GM12864 (cell line): ENCODE results near the gene S1PR1.

Experiments used
- DNase-seq: peaks from one replicate; pipeline ENCODE4 v3.0.0-alpha.2; 2011; ENCODE audit warnings: low read depth
- H3K4me3 ChIP-seq: 2 replicates; pipeline ENCODE4 v1.5.1; 2011; ENCODE audit warnings: mild to moderate bottlenecking, low read depth, low read length, control low read depth
- CTCF ChIP-seq: IDR thresholded peaks from 2 replicates; pipeline ENCODE4 v1.5.1; 2011; ENCODE audit warnings: low read depth, mild to moderate bottlenecking, moderate library complexity, low read length, control low read depth, inconsistent platforms; ENCODE audit errors: missing control alignments

S1PR1 gene

GRCh38 chr1:101259744-101260148 is 22.9 kb downstream of the S1PR1 start:
- TF ChIP-seq CTCF: no peak
- no peak for DNase-seq

GRCh38 chr1:101260556-101261350 is 23.9 kb downstream of the S1PR1 start:
- TF ChIP-seq CTCF: no peak
- H3K4me3 ChIP-seq: no peak overlapping the region
- no peak for DNase-seq

More at GRCh38 chr1:101259744-101260148, 22.9 kb downstream of the S1PR1 start:
- H3K4me3 ChIP-seq: no peak overlapping the region

- no peak for DNase-seq
- no peak for TF ChIP-seq CTCF
- no peak overlapping the region for H3K4me3 ChIP-seq
Measured at GRCh38 chr1:101261623-101262022, 24.8 kb downstream of the S1PR1 start.

GRCh38 chr1:101262060-101262459 is 25.2 kb downstream of the S1PR1 start:
- H3K4me3 ChIP-seq: no peak overlapping the region
- no peak for TF ChIP-seq CTCF

GRCh38 chr1:101262630-101263348 is 26.0 kb downstream of the S1PR1 start:
- DNase-seq: no peak
- no peak overlapping the region for H3K4me3 ChIP-seq
- TF ChIP-seq CTCF: no peak

More at GRCh38 chr1:101262060-101262459, 25.2 kb downstream of the S1PR1 start:
- no peak for DNase-seq

- DNase-seq: no peak
- no peak for TF ChIP-seq CTCF
- H3K4me3 ChIP-seq: no peak overlapping the region
Measured at GRCh38 chr1:101264697-101265096, 27.9 kb downstream of the S1PR1 start.
